HG03135 (cell line): ENCODE data around the gene PHLDA2.
"Not testable (repeated sequence)": the region's sequence is repeated elsewhere in the genome, so short reads cannot be mapped to it uniquely, and the experiment has no call there.

Source experiments
- ATAC-seq: cut with Tn5 transposase; IDR thresholded peaks from one replicate; pipeline ENCODE4 v1.9.1; 2021; ENCODE audit warnings: mild to moderate bottlenecking, moderate library complexity; ENCODE audit not compliant: unreplicated experiment

PHLDA2 gene

DNA sequence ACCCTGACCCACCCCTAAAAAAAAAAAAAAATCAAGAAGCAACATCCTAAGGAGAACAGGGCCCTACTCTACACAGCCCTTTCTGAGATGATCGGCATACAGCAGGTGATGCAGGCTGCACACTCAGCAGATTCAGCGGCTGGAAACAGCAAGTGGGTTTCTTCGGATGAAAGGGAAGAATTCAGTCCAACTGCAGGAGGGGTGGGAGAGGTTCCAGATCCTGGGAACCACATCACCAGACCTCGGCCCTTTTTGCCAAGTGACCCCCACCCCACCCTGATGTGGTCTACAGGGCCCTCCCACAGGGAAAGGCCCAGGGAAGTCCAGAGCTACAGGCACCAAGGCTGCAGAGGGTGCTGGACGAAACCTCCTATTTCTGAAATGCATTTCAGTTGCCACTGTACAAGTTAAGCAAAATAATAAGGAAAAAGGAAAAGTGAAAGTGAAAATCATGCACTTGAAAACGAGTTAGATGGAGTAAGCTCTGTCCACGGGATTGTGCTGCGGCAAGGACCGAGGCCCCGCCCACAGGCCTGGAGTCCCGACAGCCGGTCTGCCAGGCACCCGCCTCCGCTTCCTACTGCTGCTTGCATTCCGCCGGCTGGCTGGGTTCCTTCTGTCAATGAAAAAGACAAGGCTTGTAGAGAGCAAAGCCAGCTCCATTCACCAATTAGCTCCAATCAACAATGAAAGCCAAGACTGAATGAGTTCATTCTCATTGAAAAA is 16.0 kb upstream of the PHLDA2 start:
- no peak for ATAC-seq

GRCh38 chr11:2944530-2944929 is 15.3 kb upstream of the PHLDA2 start:
- ATAC-seq: no peak

GRCh38 chr11:2943711-2944118 is 14.5 kb upstream of the PHLDA2 start:
- ATAC-seq: no peak

DNA sequence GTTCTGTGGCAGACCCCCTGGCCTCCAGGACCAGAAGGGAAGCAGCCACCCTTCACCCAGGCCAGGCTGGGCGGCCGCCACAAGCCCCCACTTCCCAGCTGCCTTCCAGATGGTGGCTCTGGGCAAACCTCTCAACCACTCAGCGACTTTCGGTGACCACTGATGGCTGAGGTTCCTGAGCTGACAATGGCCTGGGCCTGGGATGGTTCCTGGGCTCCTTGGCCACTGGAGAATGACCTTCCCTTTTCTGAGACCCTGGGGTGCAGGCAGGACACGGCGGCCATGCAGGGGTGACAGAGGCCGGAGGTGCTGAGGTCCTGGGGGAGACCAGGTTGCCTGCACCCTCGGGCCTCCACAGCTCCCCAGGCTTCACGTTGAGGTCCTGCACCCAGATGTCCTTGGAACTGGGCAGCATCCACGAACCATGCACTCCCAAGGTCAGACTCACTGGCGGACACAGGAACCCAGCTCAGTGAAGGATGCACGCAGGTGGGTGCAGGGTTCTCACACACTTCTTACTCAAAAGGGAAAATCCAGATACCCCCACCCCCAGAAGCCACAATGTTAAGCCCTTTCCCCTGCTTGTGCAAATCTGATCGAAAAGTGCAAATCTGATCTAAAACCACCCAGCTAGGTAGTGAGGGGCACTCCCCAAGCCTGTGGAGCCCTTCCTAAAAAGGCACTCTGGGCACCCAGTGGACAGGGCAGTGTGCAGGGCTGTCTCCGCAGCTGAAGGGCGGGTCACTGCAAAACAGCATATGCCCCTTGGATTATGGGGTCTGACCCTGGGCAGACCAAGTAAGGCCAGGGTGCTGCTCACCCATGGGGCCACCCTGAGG is 13.9 kb upstream of the PHLDA2 start:
- ATAC-seq: no peak

DNA sequence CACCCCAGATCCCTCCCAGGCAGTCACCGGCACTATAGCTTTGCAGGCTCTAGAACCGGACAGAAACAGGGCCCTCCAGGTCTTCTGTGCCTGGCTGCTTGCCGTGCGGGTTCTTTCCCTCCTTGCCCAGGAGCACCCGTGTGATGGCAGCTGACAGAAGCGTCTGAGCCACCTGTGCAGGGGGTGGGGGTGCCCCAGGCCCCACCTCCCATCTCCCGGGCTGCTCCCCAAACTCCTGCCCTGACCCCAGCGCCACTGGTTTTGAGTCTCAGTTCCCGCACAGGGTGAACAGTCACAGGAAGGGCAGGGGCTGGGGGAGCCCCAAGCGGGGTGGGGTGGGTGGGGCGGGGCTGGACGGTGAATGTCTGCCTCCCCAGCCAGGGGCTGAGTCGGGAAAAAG is 13.2 kb upstream of the PHLDA2 start:
- no peak for ATAC-seq

DNA sequence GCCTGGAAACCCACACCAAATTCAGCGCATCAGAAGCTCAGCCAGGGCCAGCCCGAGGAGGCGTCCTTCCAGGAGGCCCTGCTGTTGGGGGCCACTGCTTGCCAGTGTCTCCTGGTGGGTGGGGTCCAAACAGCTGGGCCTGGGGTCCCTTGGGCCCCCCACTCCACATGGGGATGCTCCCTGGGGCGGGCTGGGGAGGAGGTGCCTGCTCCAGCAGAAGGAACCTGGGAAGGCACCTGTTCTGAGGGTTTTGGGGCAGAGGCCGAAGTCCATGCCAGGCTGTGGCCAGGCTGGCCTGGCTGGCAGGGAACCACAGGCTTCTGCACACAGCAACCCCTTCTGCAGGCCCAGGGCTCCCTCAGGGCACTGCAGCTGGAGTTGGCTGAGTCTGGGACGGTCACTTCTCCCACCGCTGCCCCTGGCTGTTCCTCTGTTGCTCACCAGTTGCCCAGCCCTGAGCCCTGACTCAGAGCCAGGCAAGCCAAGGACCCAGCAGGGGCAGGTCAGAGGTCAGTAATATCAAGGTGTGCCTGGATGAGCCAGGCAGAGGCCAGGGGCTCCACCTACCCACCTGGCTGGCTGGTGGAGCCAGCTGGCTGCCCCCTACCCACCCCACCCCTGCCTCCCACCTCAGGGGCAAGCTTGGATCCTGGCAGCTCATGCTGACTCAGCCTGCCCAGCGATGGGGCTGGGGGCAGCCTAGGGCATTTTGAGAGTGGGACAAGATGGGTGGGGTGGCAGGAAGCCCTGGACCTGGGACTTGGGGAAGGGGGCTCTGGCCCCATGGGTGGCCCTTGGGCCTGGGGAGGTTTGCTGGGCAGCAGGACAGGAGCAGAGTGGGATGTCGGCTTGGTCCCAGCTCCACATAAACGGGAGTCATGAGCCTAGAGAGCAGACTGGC is 12.0 kb upstream of the PHLDA2 start:
- ATAC-seq: no peak

- ATAC-seq: no peak
Measured at GRCh38 chr11:2940147-2940920, 11.1 kb upstream of the PHLDA2 start.

GRCh38 chr11:2938458-2939418 is 9.5 kb upstream of the PHLDA2 start:
- ATAC-seq: not testable (repeated sequence)

- not testable (repeated sequence) for ATAC-seq
Measured at GRCh38 chr11:2937641-2938457, 8.6 kb upstream of the PHLDA2 start.

DNA sequence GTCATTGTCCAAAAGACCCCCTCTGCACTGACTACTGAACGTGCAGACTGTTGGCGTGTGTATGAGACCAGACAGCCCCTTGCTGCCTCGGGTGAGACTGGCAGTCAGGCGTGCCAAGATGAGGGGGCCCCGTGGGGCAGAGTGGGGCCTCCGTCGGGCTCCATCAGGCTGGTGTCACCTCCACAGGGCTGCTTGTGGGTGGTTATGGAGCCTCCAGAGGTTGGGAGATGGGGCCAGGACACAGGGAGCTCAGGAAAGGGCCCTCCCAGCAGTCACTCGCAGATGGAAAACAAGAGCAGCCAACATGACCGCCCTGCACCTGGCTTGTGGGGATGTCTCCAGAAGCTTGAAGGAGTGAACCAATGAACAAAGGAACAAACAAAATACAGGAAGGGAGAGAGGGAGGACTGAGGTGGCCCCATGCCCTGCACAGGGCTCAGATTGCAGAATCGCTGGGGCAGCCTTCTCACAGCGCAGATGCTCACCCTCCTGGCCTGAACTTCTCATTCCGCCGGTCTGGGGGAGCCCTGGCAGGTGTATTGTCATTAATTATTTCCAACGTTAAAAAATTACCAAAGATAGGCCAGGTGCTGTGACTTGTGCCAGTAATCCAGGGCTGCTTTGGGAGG is 5.5 kb upstream of the PHLDA2 start:
- no peak for ATAC-seq

DNA sequence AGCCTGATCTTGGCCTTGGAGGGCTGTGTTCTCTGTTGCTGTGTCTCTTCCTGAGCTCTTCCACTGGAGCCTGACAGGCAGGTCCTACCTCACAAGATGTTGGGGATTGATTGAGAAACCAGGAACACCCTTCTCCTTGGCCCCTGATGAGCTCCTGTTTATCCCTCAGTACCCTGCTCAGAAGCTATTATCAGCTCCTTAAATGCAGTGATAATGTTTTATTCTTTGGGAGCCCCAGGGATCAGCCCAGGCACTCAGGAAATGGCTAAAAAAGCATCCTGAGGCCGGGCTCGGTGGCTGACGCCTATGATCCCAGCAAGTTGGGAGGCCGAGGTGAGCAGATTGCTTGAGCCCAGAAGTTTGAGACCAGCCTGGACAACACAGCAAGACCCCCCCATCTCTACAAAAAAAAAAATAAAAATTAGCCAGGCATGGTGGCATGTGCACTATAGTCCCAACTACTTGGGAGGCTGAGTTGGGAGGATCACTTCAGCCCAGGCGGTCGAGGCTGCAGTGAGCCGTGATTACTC is 4.9 kb upstream of the PHLDA2 start:
- ATAC-seq: no peak

DNA sequence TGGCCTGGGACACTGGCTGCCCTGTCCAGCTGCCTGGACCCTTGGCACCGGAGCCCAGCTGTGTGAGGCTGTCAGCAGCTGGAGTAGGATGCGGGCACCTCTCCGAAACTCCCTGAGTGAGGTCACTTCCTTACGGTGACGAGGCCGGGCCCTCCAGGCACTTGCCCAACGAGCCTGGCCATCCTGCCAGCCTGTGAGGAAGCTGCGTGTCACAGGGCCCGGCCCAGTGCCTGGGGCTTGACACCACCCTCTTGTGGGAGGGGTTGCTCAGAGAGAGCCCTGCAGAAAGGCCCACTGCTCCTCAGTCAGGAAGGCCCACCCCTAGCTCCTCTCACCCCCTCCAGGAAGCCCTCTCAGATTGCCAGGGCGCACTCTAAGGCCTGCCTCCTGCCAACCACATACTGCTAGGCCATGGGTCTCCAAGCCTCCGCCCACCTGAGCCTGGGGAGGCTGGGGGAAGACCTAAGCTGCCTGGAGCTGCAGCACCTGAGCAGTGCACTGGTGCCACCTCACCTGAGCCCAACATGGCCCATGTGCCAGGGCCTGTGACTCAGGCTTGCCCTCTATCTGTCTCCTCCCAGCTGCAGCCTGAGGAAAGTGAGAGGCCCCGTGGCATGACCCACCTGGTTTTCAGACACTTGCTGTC is 4.3 kb upstream of the PHLDA2 start:
- no peak for ATAC-seq

DNA sequence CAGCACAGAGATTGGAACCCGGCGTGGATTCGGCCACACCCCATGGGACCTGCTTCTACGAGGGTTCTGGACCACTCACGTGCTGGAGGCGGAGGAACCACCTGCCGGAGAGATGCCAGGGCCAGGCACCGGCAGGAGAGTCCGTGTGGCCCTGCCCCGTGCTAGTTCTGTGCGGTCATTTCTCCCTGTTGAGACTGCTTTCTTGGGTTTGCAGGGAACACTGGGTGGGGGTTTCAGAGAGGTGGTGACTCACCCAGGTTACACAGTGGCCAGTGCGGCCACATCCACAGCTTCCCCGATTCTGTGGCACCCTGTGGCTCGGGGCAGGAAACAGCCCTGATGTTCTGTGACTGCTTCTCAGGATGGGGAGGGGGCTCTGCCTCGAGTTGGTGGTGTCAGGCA is 3.6 kb upstream of the PHLDA2 start:
- ATAC-seq: no peak

DNA sequence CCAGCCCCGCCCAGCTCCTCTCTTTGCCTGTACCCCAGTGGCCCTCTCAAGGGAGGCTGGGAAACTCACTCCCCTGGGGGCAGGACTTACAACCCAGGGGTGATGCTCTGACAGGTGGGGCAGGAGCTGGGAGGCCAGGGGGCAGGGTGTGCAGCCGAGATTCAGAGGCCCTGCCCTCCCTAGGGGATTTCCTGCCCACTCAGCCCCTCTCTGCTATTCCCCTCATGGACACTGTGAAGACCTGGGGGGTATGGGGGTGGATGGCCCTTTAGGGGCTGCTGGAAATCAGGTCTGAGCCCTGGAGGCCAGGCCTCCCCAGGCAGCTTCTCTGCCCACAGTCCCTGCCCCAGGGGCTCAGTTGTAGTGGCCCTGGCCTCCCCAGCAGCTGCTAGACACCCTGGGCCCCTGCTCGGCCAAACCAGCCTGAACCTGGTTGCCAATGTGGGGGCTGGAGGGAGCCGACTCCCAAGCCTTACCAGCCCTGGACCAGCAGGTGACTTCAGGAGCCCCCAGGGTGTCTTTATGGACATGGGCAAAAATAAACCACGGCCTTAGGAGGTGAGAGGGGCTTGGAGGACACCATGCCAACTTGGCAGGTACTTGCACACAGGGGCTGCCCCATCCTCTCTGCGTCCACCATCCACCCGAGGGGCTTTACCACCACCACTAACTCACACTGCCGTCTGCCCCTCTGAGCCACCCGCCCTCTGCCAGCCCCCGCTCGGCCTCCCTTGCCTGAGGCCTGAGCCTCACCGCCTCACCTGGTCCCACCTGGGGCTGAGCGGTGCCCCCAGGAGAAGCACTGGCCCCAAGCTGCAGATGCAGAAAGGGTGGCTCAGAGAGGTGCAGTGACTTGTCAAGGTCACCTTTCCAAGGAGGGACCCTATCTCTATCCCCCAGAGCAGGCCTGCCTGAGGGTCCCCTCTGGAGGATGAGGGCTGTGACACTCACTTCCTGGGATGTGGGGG is 2.8 kb upstream of the PHLDA2 start:
- ATAC-seq: no peak

- ATAC-seq: no peak
Measured at GRCh38 chr11:2931420-2931746, 2.2 kb upstream of the PHLDA2 start.

GRCh38 chr11:2930704-2931419 is 1.6 kb upstream of the PHLDA2 start:
- no peak for ATAC-seq
